Activated CD4-positive, alpha-beta T cell treated with anti-CD3 and anti-CD28 coated beads for 4 hours (primary cell): Measurements from ENCODE around the gene DES.

ENCODE experiments used
- DNase-seq, 2 donors: peaks; one replicate each; pipeline ENCODE4 v3.0.0-alpha.2; 2020

Gene DES

GRCh38 chr2:219459460-219460311 is 41.5 kb downstream of the DES start:
- peak; percentile 22 to 26 for DNase-seq

GRCh38 chr2:219460424-219460926 is 42.3 kb downstream of the DES start:
- no peak for DNase-seq

- no peak for DNase-seq
Measured at GRCh38 chr2:219461047-219461514, 42.9 kb downstream of the DES start.

- no peak for DNase-seq
Measured at GRCh38 chr2:219461669-219462068, 43.5 kb downstream of the DES start.

- DNase-seq = no peak
Measured at GRCh38 chr2:219462349-219462748, 44.2 kb downstream of the DES start.

- no peak for DNase-seq
Measured at GRCh38 chr2:219464286-219465032, 46.3 kb downstream of the DES start.

GRCh38 chr2:219465659-219466561 is 47.7 kb downstream of the DES start:
- DNase-seq = no peak

GRCh38 chr2:219466816-219467735 is 48.9 kb downstream of the DES start:
- DNase-seq = no peak

- DNase-seq = no peak
Measured at GRCh38 chr2:219467736-219468075, 49.5 kb downstream of the DES start.

- DNase-seq = no peak
Measured at GRCh38 chr2:219468410-219469185, 50.4 kb downstream of the DES start.

- DNase-seq = no peak
Measured at GRCh38 chr2:219469186-219469724, 51.1 kb downstream of the DES start.

GRCh38 chr2:219470429-219470828 is 52.3 kb downstream of the DES start:
- DNase-seq = no peak

GRCh38 chr2:219471476-219472371 is 53.5 kb downstream of the DES start:
- DNase-seq = no peak

GRCh38 chr2:219472629-219473187 is 54.5 kb downstream of the DES start:
- no peak for DNase-seq

GRCh38 chr2:219473511-219473910 is 55.3 kb downstream of the DES start:
- no peak for DNase-seq

- no peak for DNase-seq
Measured at GRCh38 chr2:219474285-219475060, 56.3 kb downstream of the DES start.

- DNase-seq = no peak
Measured at GRCh38 chr2:219475278-219475677, 57.1 kb downstream of the DES start.
